NCI-H1930 (cell line): ENCODE results near the gene ADCK1.
"Not testable (repeated sequence)": the region's sequence is repeated elsewhere in the genome, so short reads cannot be mapped to it uniquely, and the experiment has no call there.

Source experiments
- DNase-seq, 2 experiments: peaks; one replicate each; lab custom pipeline; 2025; lab: John Stamatoyannopoulos, UW

The ADCK1 gene

DNA sequence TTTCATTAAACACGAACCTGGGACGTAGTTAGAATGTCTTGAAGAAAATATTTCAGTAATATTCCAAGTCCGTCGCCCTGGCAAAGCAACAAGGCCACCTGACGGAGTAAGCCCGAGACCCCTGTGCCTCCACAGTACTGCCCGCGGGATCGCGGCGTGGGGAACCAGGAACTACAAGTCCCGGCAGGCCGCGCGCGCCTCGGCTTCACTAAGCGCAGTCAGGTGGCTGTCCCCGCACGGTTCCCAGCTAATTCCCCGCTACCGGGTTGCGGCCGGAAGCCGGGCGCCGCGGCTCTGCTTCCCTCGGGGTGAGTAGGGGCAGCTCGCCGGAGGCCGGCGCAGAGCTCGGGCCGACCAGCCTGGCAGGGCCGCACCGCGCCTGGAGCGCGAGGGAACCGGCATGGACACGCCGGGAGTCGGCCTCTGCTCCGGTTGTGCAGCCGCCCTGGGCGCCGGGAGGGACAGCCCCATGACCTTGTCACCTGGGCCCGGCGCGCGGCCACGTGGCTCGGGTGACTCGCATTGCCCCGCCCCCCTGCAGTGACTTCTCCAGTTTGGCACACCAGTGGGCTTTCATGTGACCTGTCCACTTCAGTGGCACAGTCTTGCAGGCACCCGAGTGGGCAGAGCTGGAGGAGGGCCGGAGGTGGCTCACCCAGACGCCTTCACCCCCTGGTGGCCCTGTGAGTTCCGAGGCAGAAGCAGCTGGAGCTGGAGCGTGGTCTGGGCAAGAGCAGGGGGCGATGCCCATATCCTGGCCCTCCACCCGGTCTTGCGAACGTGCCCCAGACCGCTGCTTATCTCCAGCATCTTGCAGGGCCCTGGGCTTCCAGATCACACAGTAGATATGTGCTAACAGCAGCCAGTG, at the start of gene ADCK1:
ADCK1 (plus strand) TSS at position 247 of the 868 bp plus-strand sequence. CDS start 18,870 bp downstream, outside the sequence.
- peak; percentile 67 to 83 for DNase-seq

DNA sequence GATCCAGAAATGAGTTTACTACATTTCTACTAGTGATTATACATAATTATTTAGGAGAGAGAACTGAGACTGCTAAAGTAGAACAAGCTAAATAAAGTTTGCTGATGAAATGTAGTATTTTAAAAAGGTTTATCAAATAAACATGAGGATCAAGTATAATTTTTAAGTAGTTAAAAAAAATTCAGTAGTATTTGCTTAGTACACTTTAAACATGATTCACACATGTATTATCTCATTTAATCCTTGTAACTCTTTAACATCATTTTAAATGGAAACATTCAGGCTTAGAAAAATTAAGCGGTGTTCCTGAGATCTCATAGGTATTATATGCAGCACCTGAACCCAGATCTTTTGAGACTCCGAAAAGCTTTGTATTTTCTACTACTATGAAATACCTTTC, 47.6 kb upstream of the ADCK1 start:
- no peak for DNase-seq

GRCh38 chr14:77752799-77753516, 47.0 kb upstream of the ADCK1 start:
- DNase-seq = no peak

GRCh38 chr14:77760381-77761204, 39.3 kb upstream of the ADCK1 start, which contains the start of gene SNW1:
Gene SNW1, minus strand, starts transcription at chr14:77761156. Its CDS starts 29 bp downstream, at chr14:77761127.
- peak; percentile 94 to 95 for DNase-seq

DNA sequence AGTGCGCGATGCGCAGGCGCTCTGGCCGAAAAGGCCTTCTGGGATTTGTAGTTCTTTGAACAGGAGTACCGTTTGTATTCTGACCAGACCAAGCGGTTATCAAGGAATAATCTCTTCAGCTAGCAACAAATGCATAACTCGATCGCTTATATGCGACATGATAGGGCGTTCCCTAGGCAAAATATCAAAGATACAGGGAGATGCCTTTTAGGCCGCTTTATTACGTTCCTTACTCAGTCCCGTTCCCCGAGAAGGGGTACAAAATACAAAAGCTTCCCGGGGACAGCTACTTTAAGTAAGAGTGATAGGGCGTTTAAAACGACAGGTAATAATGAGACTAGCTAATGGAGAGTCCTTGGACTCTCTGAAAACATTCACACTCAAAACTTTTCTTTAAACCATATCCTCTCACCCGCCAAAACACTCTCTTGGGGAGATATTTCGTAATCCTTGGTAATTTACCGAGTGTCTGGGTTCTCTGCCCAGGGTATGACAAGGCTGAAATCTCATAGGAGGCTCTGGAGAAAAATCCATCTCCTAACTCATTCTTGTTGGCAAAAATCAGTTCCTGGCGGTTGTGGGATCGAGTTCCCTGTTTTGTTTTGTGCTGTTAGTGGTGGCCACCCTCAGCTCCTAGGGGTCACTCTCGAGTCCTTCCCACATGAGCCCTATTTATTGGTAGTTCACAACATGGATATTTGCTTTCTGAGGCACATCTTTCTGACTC, 38.5 kb upstream of the ADCK1 start:
- DNase-seq = peak in 1 of 2 experiments; percentile 36

- DNase-seq = no peak
Measured at GRCh38 chr14:77763316-77763715, 36.6 kb upstream of the ADCK1 start.

DNA sequence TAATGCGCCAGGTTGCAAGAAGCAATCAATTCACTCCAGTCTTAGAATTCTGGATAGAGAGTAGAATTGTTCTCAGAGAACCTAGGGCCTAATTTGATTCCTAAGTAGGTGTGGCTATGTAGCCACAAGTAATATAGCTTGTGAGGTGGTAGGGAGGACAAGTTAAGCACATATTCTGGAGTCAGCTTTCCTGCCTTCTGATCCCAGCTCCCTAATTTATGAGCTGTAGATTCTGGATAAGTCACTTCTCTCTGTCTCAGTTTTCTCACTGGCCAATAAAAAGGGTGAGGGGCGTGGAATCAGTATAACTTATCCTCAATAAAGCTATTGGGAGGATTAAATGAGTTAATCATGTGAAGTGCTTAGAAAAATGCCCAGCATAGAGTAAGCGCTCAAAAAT, 35.9 kb upstream of the ADCK1 start:
- DNase-seq = no peak

DNA sequence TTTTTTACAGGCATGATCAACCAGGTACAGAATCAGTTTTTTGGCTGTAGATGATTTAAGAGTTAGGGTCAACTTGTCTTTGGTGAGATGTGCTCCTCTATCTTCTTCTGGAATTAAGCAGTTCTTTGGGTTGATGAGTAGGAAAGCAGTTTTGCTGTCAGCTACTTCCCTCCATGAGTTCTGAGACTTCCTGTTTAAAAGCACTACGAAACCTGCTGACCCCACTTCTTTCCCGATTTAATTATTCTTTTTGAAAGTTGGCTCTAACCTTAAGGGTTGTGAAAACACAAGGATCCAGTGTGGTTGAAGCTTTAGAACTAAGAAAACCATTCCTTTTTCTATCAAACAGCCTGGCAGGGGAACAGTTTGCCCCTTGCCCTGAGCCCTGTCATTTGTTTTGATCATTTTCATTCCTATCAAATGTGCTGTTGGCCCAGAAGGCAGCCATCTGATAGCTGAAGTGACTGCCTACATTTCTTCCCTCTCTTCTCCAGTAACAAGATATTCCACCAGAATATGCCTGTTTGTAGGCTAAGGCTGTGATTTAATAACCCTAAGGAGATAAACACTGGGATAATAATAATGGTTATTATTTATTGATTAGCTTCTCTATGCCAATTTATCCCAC, 31.4 kb upstream of the ADCK1 start:
- not testable (repeated sequence) for DNase-seq

DNA sequence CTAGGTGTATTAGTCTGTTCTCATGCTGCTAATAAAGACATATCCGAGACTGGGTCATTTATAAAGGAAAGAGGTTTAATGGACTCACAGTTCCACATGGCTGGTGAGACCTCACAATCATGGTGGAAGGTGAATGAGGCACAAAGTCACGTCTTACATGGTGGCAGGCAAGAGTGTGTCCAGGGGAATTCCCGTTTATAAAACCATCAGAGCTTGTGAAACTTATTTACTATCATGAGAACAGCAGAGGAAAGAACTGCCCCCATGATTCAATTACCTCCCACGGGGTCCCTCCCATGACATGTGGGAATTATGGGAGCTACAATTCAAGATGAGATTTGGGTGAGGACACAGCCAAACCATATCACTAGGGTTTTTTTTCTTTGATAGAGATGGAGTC, 25.9 kb upstream of the ADCK1 start:
- DNase-seq = not testable (repeated sequence)

GRCh38 chr14:77782202-77782601, 17.7 kb upstream of the ADCK1 start:
- no peak for DNase-seq

GRCh38 chr14:77786148-77786547, 13.8 kb upstream of the ADCK1 start:
- no peak for DNase-seq

DNA sequence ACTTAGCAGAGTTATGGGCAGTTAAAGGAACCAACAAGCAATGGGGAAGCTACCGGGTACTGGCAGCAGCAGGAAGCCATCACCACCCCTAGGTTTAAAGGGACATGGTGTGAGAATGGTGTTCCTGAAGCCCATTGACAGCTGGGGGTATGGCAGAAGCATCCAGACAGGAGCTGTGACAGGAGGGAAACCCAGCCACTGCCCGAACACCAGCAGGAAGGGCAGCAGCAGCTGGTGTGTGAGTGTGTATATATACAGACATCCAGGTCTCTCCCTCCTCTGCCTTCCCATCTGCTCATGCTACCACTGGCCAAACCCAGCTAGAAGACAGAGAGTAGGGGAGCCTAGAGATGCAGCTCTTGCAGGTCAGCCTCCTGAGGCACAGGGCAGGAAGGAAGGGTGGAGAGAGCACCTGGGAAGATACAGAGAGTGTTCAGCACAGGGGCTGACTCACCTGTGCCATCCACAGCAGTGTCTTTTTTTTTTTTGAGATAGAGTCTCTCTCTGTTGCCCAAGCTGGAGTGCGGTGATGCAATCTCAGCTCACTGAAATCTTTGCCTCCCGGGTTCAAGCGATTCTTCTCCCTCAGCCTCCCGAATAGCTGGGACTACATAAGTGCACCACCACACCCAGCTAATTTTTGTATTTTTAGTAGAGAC, 9.2 kb upstream of the ADCK1 start:
- DNase-seq = no peak

DNA sequence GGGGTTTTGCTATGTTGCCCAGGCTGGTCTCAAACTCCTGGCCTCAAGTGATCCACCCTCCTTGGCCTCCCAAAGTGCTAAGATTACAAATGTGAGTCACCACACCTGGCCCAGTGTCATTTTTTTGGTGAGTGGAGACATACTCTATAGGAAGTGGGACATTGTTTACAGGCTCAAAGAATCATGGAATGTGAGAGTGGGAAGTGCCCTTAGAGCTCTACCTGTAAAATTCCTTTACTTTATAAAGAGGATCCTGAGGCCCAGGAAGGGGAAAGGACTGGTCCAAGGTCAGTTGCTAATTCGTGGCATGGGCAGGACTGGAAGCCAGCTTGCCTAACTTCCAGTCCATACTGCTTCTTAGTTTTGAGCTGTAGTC, 8.7 kb upstream of the ADCK1 start:
- DNase-seq = no peak

DNA sequence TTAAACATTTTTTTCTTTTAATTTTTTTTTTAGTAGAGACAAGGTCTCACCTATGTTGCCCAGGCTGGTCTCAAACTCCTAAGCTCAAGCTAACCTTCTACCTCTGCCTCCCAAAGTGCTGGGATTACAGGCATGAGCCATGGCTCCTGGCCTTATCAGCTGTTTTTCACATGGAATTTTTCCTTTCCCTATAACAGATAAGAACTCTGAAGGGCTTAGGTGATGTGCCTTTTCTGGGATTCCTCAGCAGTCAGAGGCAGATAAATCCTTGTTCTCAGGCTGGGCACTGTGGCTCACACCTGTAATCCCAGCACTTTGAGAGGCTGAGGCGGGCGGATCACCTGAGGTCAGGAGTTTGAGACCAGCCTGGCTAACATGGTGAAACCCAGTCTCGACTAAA, 6.7 kb upstream of the ADCK1 start:
- DNase-seq = not testable (repeated sequence)

GRCh38 chr14:77794357-77794756, 5.6 kb upstream of the ADCK1 start:
- DNase-seq = no peak

DNA sequence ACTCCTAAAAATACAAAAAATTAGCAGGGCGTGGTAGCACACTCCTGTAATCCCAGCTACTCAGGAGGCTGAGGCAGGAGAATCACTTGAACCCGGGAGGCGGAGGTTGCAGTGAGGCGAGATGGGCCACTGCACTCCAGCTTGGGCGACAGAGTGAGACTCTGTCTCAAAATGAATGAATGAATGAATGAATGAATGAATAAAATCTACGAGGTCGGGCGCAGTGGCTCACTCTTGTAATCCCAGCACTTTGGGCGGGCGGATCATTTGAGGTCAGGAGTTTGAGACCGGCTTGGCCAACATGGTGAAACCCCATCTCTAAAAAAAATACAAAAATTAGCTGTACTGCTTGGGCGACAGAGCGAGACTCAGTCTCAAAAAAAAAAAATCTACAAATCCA, 453 bp upstream of the ADCK1 start:
- DNase-seq = not testable (repeated sequence)

- DNase-seq = no peak
Measured at GRCh38 chr14:77800814-77801213, 905 bp downstream of the ADCK1 start.

DNA sequence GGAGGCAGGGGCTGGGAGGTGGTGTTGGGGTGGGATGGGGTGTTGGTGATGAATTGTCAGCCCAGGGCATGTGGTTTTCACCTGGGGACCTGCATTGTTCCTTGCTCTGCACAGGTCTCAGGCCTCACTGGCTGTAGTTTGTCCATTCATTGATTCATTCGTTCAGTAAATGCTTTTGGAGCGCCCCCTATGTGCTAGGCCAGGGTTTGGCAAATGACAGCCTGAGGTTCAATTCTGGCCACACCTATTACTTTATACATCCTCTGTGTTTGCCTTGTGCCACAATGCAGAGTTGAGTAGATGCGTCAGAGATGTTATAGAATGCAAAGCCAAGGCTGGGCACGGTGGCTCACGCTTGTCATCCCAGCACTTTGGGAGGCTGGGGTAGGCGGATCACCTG, 4.7 kb downstream of the ADCK1 start:
- no peak for DNase-seq

DNA sequence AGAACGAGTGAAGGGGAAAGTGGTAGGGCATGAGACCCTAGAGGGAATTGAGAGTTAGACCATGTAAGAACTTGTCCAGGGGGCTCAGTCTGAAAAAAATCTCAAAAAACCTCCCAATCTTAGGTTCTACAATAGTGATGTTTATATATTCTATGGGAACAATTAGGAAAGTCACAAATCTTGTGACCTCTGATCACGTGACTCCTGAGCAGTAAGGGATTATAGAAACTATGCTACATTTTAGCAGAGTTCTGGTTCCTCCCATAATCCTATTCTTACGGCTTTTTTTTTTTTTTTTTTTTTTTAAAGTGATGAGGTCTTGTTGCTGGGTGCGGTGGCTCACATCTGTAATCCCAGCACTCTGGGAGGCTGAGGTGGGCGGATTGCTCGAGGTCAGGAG, 5.8 kb downstream of the ADCK1 start:
- DNase-seq = no peak

DNA sequence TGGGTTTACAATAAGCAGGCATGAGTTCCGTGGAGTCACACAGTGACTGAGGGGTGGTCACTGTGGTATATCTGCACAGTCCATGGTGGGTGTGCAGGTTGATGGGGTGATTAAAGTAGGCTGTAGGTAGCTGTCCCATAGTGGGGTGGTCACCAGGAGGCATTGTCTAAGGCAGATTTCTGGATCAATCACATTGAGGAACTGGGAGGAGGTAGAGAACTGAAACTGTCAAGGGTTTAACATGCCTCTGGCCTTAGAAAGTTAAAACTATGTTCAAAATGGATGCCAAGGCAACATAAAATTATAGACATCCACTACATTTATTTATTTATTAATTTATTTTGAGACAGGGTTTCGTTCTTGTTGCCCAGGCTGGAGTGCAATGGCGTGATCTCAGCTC, 8.3 kb downstream of the ADCK1 start:
- no peak for DNase-seq

DNA sequence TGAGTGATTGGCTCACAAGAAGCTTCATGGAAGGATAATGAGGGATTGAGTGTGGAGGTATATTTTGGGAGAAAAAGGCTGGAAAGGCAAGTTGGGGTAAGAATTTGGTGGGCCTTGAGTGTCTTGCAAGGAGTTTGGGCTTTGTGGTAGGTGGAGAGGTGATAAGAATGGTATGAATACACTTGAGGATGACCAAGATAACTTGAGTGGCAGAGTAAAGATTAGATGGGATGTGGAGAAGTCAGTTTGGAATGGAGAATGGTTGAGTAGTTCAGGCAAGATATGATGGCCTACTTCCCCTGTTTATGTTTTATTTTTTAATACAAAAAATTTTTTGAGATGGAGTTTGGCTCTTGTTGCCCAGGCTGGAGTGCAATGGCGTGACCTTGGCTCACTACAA, 9.1 kb downstream of the ADCK1 start:
- no peak for DNase-seq
